Inflammatory macrophage treated with lipopolysaccharide for 1 hour (primary cell): Measurements from ENCODE around the gene ZNF524.
"Not testable (repeated sequence)": the region's sequence is repeated elsewhere in the genome, so short reads cannot be mapped to it uniquely, and the experiment has no call there.

Experiments used
- DNase-seq, 2 donors: peaks; one replicate each; pipeline ENCODE4 v3.0.0-alpha.2; 2020 to 2022

Gene ZNF524

DNA sequence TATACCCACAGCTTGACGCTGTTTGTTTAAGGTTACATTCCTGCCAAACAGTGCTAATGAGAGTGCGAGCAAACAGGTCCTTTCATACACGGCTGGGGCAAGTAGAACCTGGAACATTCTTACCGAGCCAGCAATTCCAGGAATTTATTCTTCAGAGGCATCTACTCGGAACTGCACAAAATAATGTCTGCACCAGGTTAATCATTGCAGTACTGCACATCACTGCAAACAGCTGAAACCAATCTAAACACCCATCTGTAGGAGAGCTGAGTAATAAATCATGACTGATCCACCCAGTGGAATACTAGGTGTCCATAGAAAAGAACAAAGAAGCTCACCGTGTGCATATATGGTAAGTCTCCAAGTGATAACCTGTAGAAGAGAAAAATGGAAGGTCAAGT is 18.3 kb upstream of the ZNF524 start:
- DNase-seq = no peak

DNA sequence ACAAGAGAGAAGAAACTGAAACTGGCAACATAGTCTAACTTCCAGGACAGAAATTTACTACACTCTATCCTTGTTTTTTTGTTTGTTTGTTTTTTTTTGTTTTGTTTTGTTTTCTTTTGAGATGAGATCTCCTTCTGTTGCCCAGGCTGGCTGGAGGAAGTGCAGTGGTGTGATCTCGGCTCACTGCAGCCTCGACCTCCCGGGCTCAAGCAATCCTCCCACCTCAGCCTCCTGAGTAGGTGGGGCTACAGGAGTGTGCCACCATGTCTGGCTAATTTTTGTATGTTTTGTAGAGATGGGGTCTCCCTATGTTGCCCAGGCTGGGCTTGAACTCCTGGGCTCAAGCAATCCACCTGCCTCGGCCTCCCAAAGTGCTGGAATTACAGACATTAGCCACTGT is 17.8 kb upstream of the ZNF524 start:
- DNase-seq = not testable (repeated sequence)

DNA sequence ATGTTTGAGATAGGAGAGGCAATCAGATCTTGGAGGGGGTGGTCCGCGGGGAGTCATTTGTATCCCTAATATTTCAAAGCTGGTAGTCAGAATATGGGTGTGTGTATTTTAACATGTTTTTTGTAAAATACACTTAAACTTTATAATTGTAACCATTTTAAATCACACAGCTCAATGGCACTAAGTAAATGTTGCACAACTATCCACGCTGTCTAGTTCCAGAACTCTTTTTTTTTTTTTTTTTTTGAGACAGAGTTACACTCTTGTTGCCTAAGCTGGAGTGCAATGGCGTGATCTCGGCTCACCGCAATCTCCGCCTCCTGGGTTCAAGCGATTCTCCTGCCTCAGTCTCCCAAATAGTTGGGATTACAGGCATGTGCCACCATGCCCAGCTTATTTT is 16.2 kb upstream of the ZNF524 start:
- not testable (repeated sequence) for DNase-seq

DNA sequence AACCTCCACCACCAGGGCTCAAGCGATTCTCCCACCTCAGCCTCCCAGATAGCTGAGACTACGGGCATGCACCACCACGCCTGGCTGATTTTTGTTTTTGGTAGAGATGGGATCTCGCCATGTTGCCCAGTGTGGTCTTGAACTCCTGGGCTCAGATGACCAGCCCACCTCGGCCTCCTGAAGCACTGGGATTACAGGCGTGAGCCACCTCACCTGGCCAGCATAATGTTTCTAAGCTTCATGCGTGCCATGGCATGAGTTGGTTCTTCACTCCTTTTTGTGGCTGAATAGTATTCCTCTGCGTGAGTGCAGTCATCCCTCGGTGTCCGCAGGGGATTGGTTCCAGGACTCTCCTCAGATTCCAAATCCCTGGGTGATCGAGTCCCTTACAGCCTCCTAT is 15.2 kb upstream of the ZNF524 start:
- no peak for DNase-seq

DNA sequence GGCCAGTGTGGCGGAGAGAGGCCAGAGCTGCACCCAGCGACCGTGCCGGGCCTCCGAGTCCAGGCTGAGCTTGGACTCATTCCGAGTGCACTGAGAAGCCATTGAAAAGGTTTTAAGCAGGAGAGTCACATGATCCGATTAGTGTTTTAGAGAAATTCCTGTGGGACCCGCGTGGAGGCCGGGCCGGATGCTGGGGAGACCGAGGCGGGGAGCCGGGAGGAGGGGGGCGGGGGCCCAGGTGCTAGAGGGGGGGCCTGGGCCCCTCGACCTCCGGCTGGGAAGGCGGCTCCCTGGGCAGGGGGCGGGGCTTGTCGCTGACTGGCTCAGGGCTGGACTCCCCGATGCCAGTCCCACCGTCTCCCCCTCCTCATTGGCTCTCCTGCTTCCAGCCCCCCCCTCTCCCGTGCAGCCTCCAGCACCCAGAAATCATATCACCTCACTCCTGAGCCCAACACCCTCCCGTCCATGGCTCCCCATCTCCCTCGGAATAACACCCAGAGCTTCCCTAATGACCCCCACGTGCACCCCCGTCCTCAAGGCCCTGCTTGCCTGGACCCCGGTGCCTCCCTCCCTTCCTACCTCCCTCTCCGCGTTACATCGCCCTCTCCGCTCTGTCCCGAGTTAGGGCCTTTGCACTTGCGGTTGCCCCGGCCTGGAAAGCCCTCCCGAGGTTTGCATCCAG is 14.3 kb upstream of the ZNF524 start:
- no peak for DNase-seq

DNA sequence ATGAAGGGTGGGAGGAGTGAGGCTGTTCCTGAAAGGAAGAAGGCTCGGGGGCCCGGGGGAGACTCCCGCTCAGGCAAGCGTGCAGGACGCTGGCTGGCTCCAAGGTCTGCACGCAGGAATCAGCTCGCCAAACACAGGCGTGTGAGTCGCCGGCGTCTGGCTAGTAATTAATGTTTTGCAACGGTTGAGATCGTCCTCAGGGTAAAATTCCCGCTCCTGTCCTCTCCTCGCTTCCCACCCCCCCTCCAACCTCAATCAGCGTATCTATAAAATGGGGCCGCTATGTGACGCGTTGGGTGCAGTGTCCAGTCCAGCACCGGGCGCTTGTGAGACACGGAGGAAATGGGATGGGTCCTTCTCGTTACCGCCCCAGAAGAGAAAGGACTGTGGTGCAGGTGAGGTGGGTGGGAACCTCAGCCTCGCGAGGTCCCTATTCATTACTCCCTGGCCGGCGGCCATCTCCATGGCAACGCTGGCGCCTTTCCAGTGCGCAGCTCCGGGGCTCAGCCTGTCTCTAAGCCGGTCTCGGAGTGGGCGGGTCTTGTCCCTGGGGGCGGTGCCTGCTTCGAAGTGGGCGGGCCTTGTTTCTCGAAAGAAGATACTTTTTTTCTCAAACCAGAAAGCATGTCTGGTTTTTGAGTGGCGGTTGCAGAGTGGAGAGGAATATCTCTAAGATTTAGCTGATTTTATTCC is 13.0 kb upstream of the ZNF524 start:
- DNase-seq = peak; percentile 85 to 95

DNA sequence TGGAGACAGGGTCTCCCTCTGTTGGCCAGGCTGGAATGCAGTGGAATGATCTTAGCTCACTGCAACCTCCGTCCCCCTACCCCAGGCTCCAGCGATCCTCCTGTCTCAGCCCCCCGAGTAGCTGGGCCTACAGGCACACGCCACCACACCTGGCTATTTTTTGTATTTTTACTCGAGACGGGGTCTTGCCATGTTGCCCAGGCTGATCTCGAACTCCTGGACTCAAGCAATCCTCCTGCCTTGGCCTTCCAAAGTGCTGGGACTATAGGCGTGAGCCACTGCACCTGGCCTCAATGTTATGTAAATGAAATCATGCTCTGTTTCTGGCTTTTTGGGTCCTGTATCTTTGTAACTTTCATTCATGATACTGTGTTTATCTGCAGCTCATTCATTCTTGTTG is 11.3 kb upstream of the ZNF524 start:
- no peak for DNase-seq

DNA sequence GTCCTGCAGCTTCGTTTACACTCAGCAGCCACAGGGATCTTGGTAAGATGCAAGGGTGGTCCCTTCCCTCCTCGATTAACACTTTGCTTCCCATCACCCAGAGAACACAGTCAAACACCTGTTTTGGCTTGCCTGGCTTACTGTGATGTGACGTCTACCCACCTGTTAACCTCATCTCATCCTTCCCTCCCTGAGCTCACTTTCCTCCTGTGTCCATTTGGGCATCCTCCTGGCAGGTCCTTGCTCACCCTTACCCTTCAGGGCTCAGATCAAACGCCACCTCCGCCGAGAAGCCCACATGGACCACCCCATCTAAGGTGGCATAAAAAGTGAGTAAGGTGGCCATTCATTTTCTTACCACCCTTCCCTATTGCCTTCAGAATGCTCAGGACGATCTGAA is 10.0 kb upstream of the ZNF524 start:
- DNase-seq = no peak

DNA sequence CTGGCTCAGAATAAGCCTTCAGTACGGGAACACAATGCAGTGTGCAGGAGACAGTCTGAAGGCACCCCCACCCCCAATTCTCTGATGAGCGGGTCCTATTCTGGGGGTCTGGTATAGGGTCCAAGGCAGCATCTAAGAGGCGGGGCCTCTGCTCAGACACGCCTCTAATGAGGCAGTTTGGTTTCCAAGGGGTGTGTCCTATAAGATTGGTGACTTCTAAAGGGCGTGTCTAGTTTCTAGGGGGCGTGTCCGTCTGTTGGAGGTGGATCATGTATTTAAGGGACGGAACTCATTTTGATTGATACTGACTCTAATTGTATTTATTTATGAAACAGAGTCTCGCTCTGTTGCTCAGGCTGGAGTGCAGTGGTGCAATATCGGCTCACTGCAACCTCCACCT is 9.5 kb upstream of the ZNF524 start:
- no peak for DNase-seq

DNA sequence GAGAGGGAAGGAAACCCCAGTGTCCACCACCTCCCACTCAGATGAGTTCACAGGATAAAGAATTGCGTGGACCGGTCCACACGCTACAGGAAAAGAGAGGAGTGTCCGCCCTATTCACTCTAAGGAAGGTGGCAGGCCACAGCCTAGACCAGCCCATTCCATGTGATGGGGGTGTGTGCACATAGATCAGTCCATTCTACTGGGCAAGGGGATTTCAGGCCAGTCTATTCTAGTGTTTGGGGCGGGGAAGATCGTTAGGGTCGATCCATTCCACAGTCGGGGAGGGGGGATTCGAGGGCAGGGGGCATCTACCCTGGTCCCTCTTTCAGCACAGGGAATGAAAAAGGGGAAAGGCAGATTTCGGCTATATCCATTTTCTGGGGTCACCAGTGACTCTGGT is 8.5 kb upstream of the ZNF524 start:
- DNase-seq = no peak

DNA sequence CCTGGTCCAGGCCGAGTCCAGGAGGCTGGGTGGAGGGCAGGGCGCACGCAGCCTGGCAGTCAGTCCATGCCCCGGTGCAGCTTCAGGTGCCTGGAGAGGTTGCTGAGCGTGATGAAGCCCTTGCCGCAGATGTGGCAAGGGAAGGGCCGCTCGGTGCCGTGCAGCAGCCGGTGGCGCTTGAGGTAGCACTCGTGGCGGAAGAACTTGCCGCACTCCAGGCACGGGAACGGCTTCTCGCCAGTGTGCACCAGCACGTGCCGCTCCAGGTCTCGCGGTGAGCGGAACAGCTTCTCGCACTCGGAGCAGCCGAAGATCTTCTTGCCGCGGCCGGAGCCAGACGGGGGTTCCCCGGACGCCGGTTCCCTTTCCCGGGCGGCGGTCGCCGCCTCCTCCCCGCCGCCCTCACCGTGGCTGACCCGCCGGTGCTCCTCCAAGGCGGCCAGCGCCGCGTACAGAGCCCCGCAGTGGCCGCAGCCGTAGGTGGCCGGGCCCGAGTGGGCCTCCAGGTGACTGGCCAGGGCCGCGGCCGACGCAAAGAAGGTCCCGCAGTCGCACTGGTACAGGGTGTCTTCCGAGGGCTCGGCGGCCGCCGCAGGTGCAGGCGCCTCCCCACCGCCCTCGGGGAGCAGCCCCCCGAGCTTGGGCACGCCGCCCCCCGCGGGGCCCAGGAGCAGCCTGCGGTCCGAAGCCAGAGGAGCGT is 7.5 kb upstream of the ZNF524 start:
- no peak for DNase-seq

DNA sequence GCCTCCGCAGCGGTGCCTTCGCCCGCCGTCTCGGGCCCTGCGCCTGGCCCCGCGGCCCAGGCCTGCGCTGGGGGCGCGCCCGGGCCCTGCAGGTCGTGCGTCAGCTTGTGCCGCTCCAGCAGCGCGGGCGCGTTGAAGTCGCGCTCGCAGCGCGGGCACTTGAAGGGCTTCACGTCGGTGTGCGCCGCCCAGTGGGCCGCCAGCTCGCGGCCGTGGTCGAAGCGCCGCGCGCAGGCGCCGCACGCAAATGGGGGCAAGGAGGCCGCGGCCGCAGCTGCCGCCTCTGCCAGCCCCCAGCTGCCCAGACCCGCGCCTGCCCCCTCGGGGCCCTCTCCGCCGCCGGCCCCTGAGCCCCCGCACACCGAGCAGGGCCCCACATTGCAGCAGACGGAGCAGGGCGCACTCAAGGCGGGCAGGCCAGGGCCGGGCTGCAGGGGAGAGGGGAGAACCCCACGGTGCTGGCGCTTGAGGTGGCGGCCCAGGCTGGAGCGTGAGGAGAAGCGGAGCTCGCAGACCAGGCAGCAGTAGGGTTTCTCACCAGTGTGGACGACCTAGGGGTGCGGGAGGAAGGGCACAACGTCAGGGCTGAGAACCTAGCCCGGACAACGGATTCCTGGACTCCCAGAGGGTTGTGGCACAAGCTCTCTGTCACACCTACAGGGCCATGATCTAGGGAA is 6.9 kb upstream of the ZNF524 start:
- no peak for DNase-seq

DNA sequence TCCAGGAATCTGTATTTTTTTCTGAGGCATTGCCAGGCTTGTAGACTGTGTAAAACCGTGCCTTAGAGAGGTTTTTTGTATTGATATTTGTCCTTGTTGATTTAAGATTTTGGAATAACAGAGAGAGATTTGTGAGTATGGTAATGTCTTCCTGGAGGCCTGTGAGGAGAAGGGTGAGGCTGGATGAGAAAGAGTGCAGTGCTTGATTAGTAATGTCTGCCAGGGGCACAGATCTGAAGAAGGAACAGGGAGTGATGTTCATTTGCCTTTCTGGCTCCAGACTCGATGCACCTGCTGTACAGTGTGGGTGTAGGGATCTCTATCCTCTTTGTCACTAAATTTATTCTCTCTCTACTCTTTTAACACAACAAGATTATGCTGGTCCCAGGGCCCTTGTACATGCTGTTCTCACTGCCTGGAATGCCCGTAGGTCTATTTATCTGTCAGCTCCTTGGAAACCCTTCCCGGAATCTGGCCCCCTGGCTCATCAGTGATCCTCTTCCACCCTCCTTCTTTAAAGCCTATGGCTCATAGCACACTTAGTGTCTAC is 5.0 kb upstream of the ZNF524 start:
- DNase-seq = no peak

DNA sequence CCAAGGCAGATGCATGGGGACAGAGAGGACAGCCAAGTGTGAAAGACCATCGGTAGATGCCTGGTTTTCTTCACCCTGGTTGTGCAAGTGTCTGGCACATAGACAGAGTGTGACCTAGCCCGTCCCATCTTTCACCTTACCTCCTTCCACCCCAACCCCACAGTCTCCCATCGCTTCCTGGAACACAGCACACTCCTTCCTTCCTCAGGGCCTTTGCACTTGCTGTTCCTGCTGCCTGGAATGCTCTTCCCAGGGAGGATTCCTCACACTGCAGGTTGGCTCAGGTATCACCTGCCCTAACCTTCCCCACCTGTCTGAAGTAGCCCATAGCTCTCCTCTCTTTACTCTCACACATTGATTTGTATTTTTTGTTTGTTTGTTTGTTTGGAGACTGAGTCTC is 3.8 kb upstream of the ZNF524 start:
- no peak for DNase-seq

DNA sequence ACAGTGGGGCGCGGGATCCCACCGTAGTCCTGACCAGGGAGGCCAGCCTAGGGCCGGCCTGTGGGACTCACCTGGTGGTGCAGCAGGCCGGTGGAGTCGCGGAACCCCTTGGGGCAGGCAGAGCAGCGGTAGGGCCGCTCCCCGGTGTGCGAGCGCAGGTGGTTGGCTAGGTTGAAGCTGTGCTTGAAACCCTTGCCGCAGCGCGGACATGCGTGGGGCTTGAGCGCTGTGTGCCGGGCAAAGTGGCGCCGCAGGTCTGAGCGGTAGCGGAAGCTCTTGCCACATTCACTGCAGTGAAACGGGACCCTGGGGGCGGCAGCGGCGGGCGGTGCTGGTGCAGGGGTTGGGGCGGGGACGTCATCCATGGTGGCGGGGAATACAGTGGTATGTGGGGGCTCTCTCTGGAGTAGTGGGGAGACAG is 2.6 kb upstream of the ZNF524 start:
- no peak for DNase-seq

DNA sequence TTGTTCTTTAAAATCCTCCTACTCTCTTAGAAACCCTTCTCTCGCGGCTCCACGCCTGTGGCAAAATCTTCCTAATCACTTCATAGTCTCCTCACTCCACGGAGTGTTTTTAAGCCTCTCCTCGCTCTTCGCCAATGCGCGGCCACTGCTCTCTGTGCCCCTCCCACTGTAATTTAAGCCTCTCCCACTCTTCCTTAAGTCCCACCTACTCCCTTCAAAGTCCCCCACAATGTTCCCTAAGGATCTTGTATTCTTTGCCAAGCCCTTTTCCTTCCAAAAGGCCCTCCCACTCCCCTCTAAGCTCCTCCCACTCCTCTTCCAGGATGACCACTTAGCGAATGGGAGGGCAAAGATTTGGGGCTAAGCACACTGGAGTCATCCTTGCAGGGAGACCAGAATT is 2.1 kb upstream of the ZNF524 start:
- no peak for DNase-seq

DNA sequence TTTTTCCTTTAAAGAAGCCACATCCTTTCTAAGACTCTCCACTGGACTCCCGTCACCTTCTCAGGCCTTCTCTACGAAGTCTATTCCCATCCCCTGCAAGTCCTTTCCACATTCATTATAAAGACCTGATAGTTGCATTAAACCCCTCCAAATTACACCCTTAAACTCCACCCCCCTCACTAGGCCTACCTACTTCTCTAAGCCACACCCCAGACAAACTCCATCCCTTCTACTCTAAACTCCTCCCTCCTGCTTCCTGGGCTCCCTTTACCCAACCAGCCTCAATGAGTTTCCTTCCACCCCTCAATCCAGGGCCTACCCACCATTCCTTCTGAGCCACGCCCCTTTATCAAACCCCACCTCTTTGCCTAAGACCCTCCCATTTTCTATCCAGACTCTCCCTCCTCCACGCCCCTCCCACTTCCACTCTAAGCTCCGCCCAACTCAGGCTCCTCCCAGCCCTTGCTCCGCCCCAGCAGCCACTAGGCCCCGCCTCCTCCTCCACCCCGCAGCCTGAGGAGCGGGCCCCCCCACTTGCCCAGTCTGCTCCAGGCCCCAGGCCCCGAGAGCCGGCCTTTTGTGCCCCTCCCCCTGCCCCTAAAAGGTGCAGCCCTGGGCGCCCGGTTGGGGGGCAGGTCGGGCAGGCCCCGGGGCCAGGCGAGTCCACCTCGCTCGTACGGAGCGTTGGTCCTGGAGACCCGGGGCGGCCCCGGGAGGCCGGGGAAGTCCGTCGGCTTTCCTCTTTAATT is 1.2 kb upstream of the ZNF524 start:
- peak; percentile 93 to 100 for DNase-seq

DNA sequence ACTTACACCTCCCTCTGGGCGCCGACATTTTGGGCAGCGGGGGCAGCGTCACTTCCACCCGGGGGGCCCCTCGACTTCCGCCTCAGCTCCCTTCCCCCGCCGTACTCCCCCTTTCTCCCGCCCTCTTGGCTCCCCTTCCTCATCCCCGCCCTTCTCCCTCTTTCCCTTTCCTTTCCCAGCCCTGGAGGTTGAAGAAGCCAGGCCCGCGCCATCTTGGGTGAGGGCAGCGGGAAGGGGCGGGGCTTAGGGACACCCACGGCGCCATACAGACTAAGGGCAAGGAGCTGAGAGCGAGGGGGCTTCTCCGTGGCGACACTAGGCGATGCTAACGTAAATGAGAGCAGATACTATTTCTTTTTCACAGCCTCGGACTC is 633 bp upstream of the ZNF524 start, which contains the start of gene FIZ1:
Gene FIZ1 (minus strand): TSS at position 50 of the 374 bp plus-strand sequence. CDS start 1,652 bp downstream, outside the sequence.
- peak; percentile 98 to 99 for DNase-seq

DNA sequence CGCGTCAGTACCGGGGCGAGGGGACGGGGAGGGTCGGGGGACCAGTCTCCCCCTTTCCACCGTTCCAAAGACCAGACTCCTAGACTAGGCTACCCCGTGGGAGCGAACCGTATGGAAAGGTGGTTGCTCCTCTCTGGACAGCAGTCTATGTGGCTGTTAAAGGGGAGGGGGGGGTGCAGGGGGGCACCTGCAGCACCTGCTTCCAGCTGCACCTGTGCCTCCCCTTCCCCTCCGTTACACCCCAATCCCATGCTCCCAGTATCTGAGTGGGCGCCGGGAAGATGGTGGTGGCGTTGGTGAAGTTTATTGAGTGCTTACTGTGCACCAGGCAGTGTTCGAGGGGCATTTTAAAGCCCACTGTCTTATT is 557 bp downstream of the ZNF524 start:
- no peak for DNase-seq

DNA sequence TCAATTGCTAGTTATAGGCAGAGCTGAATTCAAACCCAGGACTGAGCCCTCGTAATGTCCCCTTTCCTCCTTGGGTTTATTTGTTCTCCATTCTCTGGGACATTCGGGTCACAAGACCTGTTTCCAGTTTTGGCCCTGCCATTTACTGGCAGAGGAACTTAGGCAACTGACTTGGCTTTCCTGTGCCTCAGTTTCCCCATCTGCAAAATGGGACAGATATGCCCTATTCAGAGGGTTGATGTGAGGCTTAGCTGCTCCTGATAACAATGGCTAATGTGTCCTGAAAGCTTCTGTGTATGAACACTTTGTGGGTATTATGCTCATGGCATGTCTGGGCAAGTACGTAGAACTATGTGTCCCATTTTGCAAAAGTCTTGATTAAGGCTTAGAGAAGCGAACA is 996 bp downstream of the ZNF524 start:
- DNase-seq = no peak

DNA sequence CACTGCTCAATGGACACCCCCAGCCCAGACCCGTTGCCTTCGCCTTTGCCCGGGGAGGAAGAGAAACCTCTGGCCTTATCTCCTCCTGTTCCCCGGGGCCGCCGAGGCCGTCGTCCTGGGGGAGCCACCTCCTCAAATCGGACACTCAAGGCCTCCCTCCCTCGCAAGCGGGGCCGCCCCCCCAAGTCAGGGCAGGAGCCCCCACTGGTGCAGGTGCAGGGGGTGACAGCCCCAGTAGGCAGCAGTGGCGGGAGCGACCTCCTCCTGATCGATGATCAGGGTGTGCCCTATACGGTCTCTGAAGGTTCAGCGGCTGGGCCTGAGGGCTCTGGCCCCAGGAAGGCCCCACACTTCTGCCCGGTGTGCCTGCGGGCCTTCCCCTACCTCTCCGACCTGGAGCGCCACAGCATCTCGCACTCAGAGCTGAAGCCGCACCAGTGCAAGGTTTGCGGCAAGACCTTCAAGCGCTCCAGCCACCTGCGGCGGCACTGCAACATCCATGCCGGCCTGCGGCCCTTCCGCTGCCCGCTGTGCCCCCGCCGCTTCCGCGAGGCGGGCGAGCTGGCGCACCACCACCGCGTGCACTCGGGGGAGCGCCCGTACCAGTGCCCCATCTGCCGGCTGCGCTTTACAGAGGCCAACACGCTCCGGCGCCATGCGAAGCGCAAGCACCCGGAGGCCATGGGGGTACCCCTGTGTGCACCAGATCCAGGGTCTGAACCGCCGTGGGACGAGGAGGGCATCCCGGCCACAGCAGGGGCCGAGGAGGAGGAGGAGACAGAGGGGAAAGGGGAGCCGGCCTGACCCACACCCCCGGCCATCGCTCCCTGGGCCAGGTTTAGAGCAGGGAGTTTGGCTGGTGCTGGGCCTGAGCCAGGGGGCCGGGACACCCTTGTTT is 2.3 kb downstream of the ZNF524 start:
- DNase-seq = no peak
